ENCODE results near the gene GRM8. TPM values are rescaled to one million over a fixed set of nuclear protein-coding genes. Genes with fewer than 3 reads are reported as not detected.

Gene GRM8
- polyA plus RNA-seq, 1 donor (not counting 4 experiments of a cell fraction or from before 2014, with no cell fraction given), result not detected

DNA sequence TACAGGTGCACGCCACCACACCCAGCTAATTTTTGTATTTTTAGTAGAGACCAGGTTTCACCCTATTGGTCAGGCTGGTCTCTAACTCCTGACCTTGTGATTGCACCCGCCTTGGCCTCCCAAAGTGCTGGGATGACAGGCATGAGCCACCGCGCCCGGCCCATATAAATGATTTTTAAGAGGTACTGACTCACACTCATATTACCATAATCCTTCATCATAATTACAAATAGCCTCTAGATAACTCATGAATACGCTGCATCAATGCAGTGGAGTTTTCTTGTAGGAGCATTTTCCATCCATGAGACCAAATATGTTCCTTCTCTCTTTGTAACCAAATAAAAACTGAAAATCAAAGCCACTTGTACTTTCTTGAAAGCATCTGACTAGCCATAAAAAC is 193.3 kb downstream of the GRM8 start:
- H3K9me3 ChIP-seq (ENCODE audit: control insufficient read depth, low read depth, low read length), result no peaks in the 10 kb centered on the region
- no peak overlapping the region for H3K4me2 ChIP-seq (ENCODE audit: control insufficient read depth, extremely low read depth, insufficient read depth, low read depth, low read length)
- H4K20me1 ChIP-seq (ENCODE audit: control insufficient read depth, extremely low read depth, insufficient read depth, low read length), result no peaks in the 10 kb centered on the region
- no peak overlapping the region for H2AFZ ChIP-seq (ENCODE audit: control insufficient read depth, low read length)
- no peaks in the 10 kb centered on the region for H3K79me2 ChIP-seq (ENCODE audit: control insufficient read depth, insufficient read depth, low read length)
- H3K9me1 ChIP-seq (ENCODE audit: control insufficient read depth, extremely low read depth, insufficient read depth, low read length), result no peaks in the 10 kb centered on the region
- dilution Hi-C loops (cut with MboI; ENCODE audit: extremely low pct_ligation_motif_present, low sequenced_read_pairs), result no loop called here
- FAIRE-seq (no peak), DNase-seq (ENCODE audit: low read depth, low spot score) (no peak)
- no peaks in the 10 kb centered on the region for H3K36me3 ChIP-seq (ENCODE audit: control insufficient read depth in 2 of 2, extremely low read depth in 1 of 2, insufficient read depth in 2 of 2, low read length in 2 of 2)
- H3K27me3 ChIP-seq (ENCODE audit: control insufficient read depth, extremely low read depth, insufficient read depth, low read length), result no peaks in the 10 kb centered on the region
- no peak for TF ChIP-seq EZH2 (IDR thresholded peaks at IDR 0.05; ENCODE audit: low read length)
- TF ChIP-seq, protein P1, sequence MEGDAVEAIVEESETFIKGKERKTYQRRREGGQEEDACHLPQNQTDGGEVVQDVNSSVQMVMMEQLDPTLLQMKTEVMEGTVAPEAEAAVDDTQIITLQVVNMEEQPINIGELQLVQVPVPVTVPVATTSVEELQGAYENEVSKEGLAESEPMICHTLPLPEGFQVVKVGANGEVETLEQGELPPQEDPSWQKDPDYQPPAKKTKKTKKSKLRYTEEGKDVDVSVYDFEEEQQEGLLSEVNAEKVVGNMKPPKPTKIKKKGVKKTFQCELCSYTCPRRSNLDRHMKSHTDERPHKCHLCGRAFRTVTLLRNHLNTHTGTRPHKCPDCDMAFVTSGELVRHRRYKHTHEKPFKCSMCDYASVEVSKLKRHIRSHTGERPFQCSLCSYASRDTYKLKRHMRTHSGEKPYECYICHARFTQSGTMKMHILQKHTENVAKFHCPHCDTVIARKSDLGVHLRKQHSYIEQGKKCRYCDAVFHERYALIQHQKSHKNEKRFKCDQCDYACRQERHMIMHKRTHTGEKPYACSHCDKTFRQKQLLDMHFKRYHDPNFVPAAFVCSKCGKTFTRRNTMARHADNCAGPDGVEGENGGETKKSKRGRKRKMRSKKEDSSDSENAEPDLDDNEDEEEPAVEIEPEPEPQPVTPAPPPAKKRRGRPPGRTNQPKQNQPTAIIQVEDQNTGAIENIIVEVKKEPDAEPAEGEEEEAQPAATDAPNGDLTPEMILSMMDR (optimal IDR thresholded peaks at IDR 0.05 in 1 of 3, IDR thresholded peaks at IDR 0.05 in 1 of 3, conservative IDR thresholded peaks at IDR 0.05 in 1 of 3; ENCODE audit: extremely low read depth in 1 of 3, insufficient read depth in 2 of 3, low read length in 3 of 3), result no peak
- no peak overlapping the region for H3K9ac ChIP-seq (ENCODE audit: control insufficient read depth, extremely low read depth, insufficient read depth, low read length)
- H3K27ac ChIP-seq (ENCODE audit: control insufficient read depth, insufficient read depth, low read length), result no peak overlapping the region
- H3K4me3 ChIP-seq (ENCODE audit: control insufficient read depth in 2 of 3, extremely low read depth in 1 of 3, insufficient read depth in 2 of 3, low read depth in 1 of 3, low read length in 3 of 3), result no peak overlapping the region
- no peaks in the 10 kb centered on the region for H3K4me1 ChIP-seq (ENCODE audit: control insufficient read depth, extremely low read depth, insufficient read depth, low read length)

DNA sequence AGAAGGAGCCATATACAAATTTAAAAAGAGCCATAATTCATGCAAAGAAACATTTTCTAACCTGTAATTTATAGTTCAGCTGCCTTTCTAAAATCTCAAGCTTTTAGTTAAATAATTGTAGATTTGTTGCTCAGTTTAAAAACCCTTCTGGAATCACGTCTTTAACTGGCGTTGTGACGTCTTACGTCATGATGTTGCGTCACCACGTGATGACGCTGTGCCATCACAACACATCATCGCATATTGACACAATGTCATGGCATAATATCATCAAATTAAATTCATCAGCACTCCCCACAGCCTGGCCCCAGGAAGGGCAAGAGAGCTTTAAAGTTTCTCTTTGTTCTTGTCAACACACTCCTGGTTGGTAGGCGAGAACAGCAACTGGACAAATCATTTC is 194.8 kb downstream of the GRM8 start:
- H2AFZ ChIP-seq (ENCODE audit: control insufficient read depth, low read length), result no peak overlapping the region
- H3K9ac ChIP-seq (ENCODE audit: control insufficient read depth, extremely low read depth, insufficient read depth, low read length), result no peak overlapping the region
- H3K9me3 ChIP-seq (ENCODE audit: control insufficient read depth, low read depth, low read length), result no peaks in the 10 kb centered on the region
- H3K4me3 ChIP-seq (ENCODE audit: control insufficient read depth in 2 of 3, extremely low read depth in 1 of 3, insufficient read depth in 2 of 3, low read depth in 1 of 3, low read length in 3 of 3), result no peak overlapping the region
- dilution Hi-C loops (cut with MboI; ENCODE audit: extremely low pct_ligation_motif_present, low sequenced_read_pairs), result no loop called here
- H3K4me1 ChIP-seq (ENCODE audit: control insufficient read depth, extremely low read depth, insufficient read depth, low read length), result no peaks in the 10 kb centered on the region
- H3K36me3 ChIP-seq (ENCODE audit: control insufficient read depth in 2 of 2, extremely low read depth in 1 of 2, insufficient read depth in 2 of 2, low read length in 2 of 2), result no peaks in the 10 kb centered on the region
- no peaks in the 10 kb centered on the region for H3K79me2 ChIP-seq (ENCODE audit: control insufficient read depth, insufficient read depth, low read length)
- H3K27me3 ChIP-seq (ENCODE audit: control insufficient read depth, extremely low read depth, insufficient read depth, low read length), result no peaks in the 10 kb centered on the region
- FAIRE-seq (no peak), DNase-seq (ENCODE audit: low read depth, low spot score) (no peak)
- H4K20me1 ChIP-seq (ENCODE audit: control insufficient read depth, extremely low read depth, insufficient read depth, low read length), result no peaks in the 10 kb centered on the region
- H3K9me1 ChIP-seq (ENCODE audit: control insufficient read depth, extremely low read depth, insufficient read depth, low read length), result no peaks in the 10 kb centered on the region
- no peak for TF ChIP-seq EZH2 (IDR thresholded peaks at IDR 0.05; ENCODE audit: low read length)
- TF ChIP-seq, protein P1 (optimal IDR thresholded peaks at IDR 0.05 in 1 of 3, IDR thresholded peaks at IDR 0.05 in 1 of 3, conservative IDR thresholded peaks at IDR 0.05 in 1 of 3; ENCODE audit: extremely low read depth in 1 of 3, insufficient read depth in 2 of 3, low read length in 3 of 3), result no peak
- no peak overlapping the region for H3K4me2 ChIP-seq (ENCODE audit: control insufficient read depth, extremely low read depth, insufficient read depth, low read depth, low read length)
- no peak overlapping the region for H3K27ac ChIP-seq (ENCODE audit: control insufficient read depth, insufficient read depth, low read length)
